Measurements from ENCODE around the gene FARP2.
"Not testable (repeated sequence)": the region's sequence is repeated elsewhere in the genome, so short reads cannot be mapped to it uniquely, and the experiment has no call there.

The FARP2 gene

GRCh38 chr2:241355983-241356870 lies at the start of gene FARP2:
Gene FARP2 (plus strand): TSS chr2:241356285. CDS start chr2:241373108, 16,823 bp downstream.
- in situ Hi-C loops (cut with HindIII; ENCODE audit: low sequenced_read_pairs): no loop called here

DNA sequence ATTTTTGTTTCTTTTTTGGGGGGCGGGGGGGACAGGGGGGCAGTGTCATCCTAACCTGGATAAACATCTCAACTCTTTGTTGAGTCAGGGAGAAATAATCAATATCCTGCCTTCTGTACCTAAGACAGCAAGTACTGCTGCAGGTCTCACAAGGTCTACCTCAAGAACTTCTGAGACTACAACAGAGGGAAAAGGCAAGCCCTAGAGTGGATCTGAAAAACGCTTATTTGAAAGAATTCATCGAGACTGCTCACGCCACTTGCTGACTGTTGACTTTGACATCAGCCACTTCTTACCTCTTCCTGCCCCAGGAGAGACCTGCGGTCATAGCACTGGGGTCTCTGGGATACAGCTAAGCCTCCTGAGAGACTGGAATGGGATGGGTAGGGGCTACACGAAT lies 49.0 kb upstream of the FARP2 start:
- in situ Hi-C loops (cut with HindIII; ENCODE audit: low sequenced_read_pairs): no loop called here

- in situ Hi-C loops (cut with HindIII; ENCODE audit: low sequenced_read_pairs): no loop called here
Measured at GRCh38 chr2:241308267-241308666, 47.8 kb upstream of the FARP2 start.

GRCh38 chr2:241308832-241309500 lies 47.1 kb upstream of the FARP2 start:
- in situ Hi-C loops (cut with HindIII; ENCODE audit: low sequenced_read_pairs): no loop called here

DNA sequence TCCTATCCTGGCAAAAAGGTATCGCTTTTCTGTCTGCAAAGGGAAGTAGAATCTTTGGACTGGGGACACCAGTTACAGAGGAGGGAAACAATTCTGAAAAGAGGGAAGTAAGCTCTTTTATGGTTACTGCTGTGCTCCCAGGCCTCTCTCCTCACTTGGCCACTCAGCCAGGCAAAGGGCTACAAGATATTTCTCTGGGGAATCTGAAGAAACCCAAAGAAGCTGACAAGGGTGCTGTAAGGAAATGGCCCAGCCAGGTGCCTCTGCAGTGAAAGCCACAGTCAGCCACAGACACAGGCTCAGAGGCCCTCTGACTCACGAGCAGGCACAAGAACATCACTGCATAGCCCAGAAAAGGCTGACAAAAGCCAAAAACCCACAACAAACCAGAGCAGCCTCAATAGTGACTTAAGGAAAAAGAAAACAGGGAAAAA lies 46.4 kb upstream of the FARP2 start:
- in situ Hi-C loops (cut with HindIII; ENCODE audit: low sequenced_read_pairs): no loop called here

- in situ Hi-C loops (cut with HindIII; ENCODE audit: low sequenced_read_pairs): no loop called here
Measured at GRCh38 chr2:241310917-241311566, 45.0 kb upstream of the FARP2 start.

DNA sequence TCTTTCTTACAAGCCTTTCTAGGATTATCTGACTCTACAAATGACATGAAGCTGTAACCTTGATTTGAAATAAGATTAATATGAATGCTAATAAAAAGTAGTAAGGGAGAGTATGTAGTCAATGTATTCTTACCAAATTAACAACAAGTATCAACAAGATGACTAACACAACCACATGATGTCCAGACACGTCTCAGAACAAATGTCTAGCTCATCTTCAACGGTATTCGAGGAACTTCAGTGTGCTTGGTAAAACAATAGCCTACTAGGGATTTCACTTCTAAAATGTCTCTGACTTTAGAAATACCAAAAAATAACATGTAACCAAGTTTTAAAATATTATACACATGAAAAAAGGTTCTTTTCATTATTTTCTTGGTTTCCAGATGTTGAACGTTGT lies 44.0 kb upstream of the FARP2 start:
- in situ Hi-C loops (cut with HindIII; ENCODE audit: low sequenced_read_pairs): no loop called here

- in situ Hi-C loops (cut with HindIII; ENCODE audit: low sequenced_read_pairs): no loop called here
Measured at GRCh38 chr2:241313543-241314095, 42.5 kb upstream of the FARP2 start.

GRCh38 chr2:241314226-241315092 lies 41.6 kb upstream of the FARP2 start:
- in situ Hi-C loops (cut with HindIII; ENCODE audit: low sequenced_read_pairs): no loop called here

DNA sequence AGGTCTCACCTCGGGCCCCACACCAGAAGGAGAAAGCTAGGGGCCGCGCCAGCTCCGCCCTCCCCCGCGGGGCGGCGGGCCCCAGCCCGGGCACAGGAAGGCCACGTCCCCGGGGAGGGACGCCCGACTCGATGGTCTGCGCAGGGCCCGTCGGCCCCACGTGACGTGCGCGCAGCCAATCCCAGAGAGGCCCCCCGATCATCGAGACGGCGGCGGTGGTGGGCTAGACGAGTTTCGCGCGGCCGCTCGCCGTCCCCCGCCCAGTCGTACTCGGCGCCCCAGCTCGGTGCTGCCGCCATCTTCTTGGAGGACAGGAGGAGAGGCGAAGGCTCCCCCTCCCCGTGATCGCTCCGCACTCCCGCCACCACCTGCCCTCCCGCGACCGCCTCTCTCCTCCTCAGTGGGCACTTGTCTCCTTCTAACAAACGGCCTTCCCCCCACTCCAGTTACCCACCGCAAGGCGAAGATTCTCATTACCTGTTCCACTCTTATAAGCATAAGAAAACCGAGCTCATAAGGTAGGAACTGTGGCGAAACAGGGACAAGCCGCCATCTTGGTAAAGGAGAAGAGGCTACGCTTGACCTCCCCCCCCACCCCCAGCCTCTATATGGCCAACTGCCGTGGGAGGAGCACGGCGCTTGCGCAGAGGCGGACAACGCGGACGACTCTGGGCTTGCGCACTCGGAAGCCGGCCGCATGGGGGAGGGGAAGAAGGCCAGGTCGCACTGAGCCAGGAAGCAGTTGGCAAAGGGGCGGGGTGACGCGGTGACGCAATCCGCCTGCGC lies 40.8 kb upstream of the FARP2 start, which contains the start of gene HDLBP:
Gene HDLBP, minus strand, starts transcription at position 580 of the 786 bp plus-strand sequence. CDS start 48,803 bp downstream, outside the sequence.
- in situ Hi-C loops (cut with HindIII; ENCODE audit: low sequenced_read_pairs): no loop called here

DNA sequence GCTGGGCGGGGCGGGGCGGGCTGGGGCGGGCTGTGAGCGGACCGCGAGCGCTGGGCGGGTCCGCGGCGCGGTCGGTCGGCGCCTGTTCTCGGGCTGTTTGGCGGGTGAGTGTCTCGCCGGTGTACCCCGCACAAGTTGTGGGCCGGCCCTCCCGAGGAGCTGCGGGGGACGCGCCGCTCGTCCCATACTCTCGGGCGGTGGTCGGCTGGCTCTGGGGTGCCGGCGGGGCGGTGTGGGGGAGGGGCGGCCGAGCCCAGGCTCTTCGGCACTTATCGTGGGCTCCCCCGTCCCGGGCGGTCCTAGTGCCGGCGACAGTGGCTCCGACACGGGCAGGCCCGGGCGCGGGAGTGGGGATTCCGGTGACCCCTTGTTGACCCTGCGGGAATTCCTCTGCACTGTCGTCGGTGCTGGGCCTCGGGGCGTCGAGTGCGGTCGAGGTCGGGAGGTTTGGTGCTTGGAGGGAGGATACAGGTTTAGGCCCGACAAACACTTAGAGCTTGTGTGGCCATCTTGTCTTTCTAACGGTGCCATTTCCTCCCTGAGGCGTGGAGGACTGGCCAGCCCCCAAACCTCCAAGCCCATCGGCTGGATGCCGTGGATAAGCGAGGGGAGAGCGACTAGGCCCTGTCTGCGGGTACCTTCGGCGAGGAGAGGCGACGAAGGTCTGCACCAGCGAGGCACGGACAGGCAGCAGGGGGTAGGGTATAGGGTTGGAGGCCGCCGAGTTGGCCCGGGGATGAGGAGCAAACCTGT lies 40.0 kb upstream of the FARP2 start, which contains the start of gene SEPTIN2:
Gene SEPTIN2, plus strand, starts transcription at position 47 of the 753 bp plus-strand sequence. CDS start 8,308 bp downstream, outside the sequence.
- in situ Hi-C loops (cut with HindIII; ENCODE audit: low sequenced_read_pairs): no loop called here

GRCh38 chr2:241316825-241317224 lies 39.3 kb upstream of the FARP2 start:
- in situ Hi-C loops (cut with HindIII; ENCODE audit: low sequenced_read_pairs): no loop called here

GRCh38 chr2:241317391-241317790 lies 38.7 kb upstream of the FARP2 start:
- in situ Hi-C loops (cut with HindIII; ENCODE audit: low sequenced_read_pairs): no loop called here

GRCh38 chr2:241318830-241319229 lies 37.3 kb upstream of the FARP2 start:
- in situ Hi-C loops (cut with HindIII; ENCODE audit: low sequenced_read_pairs): not testable (repeated sequence)

GRCh38 chr2:241320394-241320793 lies 35.7 kb upstream of the FARP2 start:
- in situ Hi-C loops (cut with HindIII; ENCODE audit: low sequenced_read_pairs): no loop called here

GRCh38 chr2:241321033-241321432 lies 35.1 kb upstream of the FARP2 start:
- in situ Hi-C loops (cut with HindIII; ENCODE audit: low sequenced_read_pairs): no loop called here

- in situ Hi-C loops (cut with HindIII; ENCODE audit: low sequenced_read_pairs): no loop called here
Measured at GRCh38 chr2:241321886-241322285, 34.2 kb upstream of the FARP2 start.

GRCh38 chr2:241323778-241324177 lies 32.3 kb upstream of the FARP2 start:
- in situ Hi-C loops (cut with HindIII; ENCODE audit: low sequenced_read_pairs): no loop called here

GRCh38 chr2:241324775-241325174 lies 31.3 kb upstream of the FARP2 start:
- in situ Hi-C loops (cut with HindIII; ENCODE audit: low sequenced_read_pairs): no loop called here

Data from DLD1 (cell line).